K562 (cell line): ENCODE data around the gene SESN2. TPM values are rescaled to one million over a fixed set of nuclear protein-coding genes. Genes with fewer than 3 reads are reported as not detected.

ENCODE experiments used
- ARID1B ChIP-seq: fragments of 450-650 bp; IDR thresholded peaks from 2 replicates; pipeline ENCODE4 v1.6.1; 2016; ENCODE audit warnings: antibody characterized with exemption, mild to moderate bottlenecking, inconsistent platforms
- CBX8 ChIP-seq: fragments of 200-600 bp; sonication (generic); IDR thresholded peaks from 2 replicates; pipeline ENCODE4 v1.6.1; 2012; ENCODE audit warnings: borderline replicate concordance, mixed run types, low read depth, mild to moderate bottlenecking, moderate library complexity, mixed read lengths, low read length, control low read depth, inconsistent platforms; ENCODE audit not compliant: poor library complexity, severe bottlenecking; ENCODE audit errors: extremely low read depth
- E2F5 ChIP-seq: sonication (generic); formaldehyde crosslinking; IDR thresholded peaks from 2 replicates; pipeline ENCODE4 v1.8.0; 2022; ENCODE audit warnings: mild to moderate bottlenecking, missing genetic modification reagents
- EGR1 ChIP-seq: fragments of 450-650 bp; conservative IDR thresholded peaks from 2 replicates; pipeline ENCODE4 v1.6.1; 2017; ENCODE audit warnings: mild to moderate bottlenecking
- ELF2 ChIP-seq: fragments of 250-450 bp; sonication (Bioruptor Pico); IDR thresholded peaks from 2 replicates; pipeline ENCODE4 v1.5.0; 2021; ENCODE audit warnings: mild to moderate bottlenecking
- HMG20B ChIP-seq: fragments of 250-450 bp; sonication (Bioruptor Pico); IDR thresholded peaks from 2 replicates; pipeline ENCODE4 v1.5.0; 2021; ENCODE audit warnings: mild to moderate bottlenecking
- HNRNPLL ChIP-seq: fragments of 200-400 bp; formaldehyde crosslinking; IDR thresholded peaks from 2 replicates; pipeline ENCODE4 v1.6.1; 2017; ENCODE audit warnings: low read length, low read depth, mild to moderate bottlenecking; ENCODE audit not compliant: poor library complexity, severe bottlenecking
- MEIS2 ChIP-seq: fragments of 450-650 bp; IDR thresholded peaks from 2 replicates; pipeline ENCODE4 v1.6.1; 2014; ENCODE audit warnings: mild to moderate bottlenecking; ENCODE audit not compliant: partially characterized antibody
- NCOR1 ChIP-seq: fragments of 450-650 bp; IDR thresholded peaks from 2 replicates; pipeline ENCODE4 v1.6.1; 2016; ENCODE audit warnings: mild to moderate bottlenecking, moderate library complexity
- NKRF ChIP-seq: fragments of 450-650 bp; IDR thresholded peaks from 2 replicates; pipeline ENCODE4 v1.6.1; 2016; ENCODE audit warnings: borderline replicate concordance
- PHF20 ChIP-seq: fragments of 450-650 bp; IDR thresholded peaks from 2 replicates; pipeline ENCODE4 v1.6.1; 2018; ENCODE audit not compliant: partially characterized antibody
- PYGO2 ChIP-seq: fragments of 450-650 bp; IDR thresholded peaks from 2 replicates; pipeline ENCODE4 v1.6.1; 2016; ENCODE audit warnings: mild to moderate bottlenecking, missing genetic modification characterization, moderate library complexity, missing compliant biosample characterization
- WHSC1 ChIP-seq: IDR thresholded peaks from one replicate; pipeline ENCODE4 v1.6.1; 2012; ENCODE audit warnings: low read length, control low read depth, inconsistent platforms
- ZFP91 ChIP-seq: sonication (generic); formaldehyde crosslinking; IDR thresholded peaks from 2 replicates; pipeline ENCODE4 v1.8.0; 2022; ENCODE audit warnings: mild to moderate bottlenecking, missing genetic modification reagents
- ZNF444 ChIP-seq: fragments of 250-450 bp; sonication (Bioruptor Pico); IDR thresholded peaks from 2 replicates; pipeline ENCODE4 v1.4.0; 2020; ENCODE audit warnings: mild to moderate bottlenecking, moderate library complexity
- ZNF592 ChIP-seq: fragments of 450-650 bp; IDR thresholded peaks from 2 replicates; pipeline ENCODE4 v1.6.1; 2017; ENCODE audit warnings: antibody characterized with exemption, mild to moderate bottlenecking
- polyA plus RNA-seq, 8 experiments: library from polyadenylated mRNA; depleted of rRNA in 4 of 8; stranded (reverse) in 5 of 8; unstranded in 3 of 8; fragments of >200 nt; fragmentation: Nextera tagmentation in 2 of 8; fragmentation: Illumina TruSeq in 1 of 8; extraction: Ambion mirVana in 2 of 8; extraction: Trizol in 1 of 8; gene quantifications; 2 replicates each; pipeline versions ENCODE4 v1.2.1 to v1.2.3, GENCODE V29; 2011 to 2014; ENCODE audit warnings: inconsistent platforms in 1 of 8, missing spikeins in 1 of 8
- total RNA-seq, 7 experiments: library from RNA; depleted of rRNA in 6 of 7; stranded (reverse); fragments of >200 nt in 6 of 7; fragmentation: Illumina TruSeq in 2 of 7; extraction: Trizol in 2 of 7; gene quantifications; 2 replicates each; pipeline versions ENCODE4 v1.2.1 to v1.2.3, GENCODE V29; 2011 to 2021; ENCODE audit warnings: low replicate concordance in 1 of 7

Gene SESN2
- total and polyA plus RNA-seq, 9 of the 15 experiments (the other 6 are each of a cell fraction or from before 2014, with no cell fraction given), result 3.7 to 71.3 (median 16.8) TPM

- TF ChIP-seq ZFP91 (no peak), NCOR1 (0 out of 2 replicates have a peak, but pooled peaks have one; percentile 6), WHSC1 (no peak), NKRF (peak; percentile 65; the same call in 1 of the 2 replicates), PYGO2 (tag) (no peak), ZNF592 (peak; percentile 82), HMG20B (CRISPR knock-in tag) (0 out of 2 replicates have a peak, but pooled peaks have one; percentile 22), HNRNPLL (peak; percentile 12), EGR1 (peak; percentile 60), E2F5 (0 out of 2 replicates have a peak, but pooled peaks have one; percentile 30), CBX8 (no peak), ELF2 (CRISPR knock-in tag) (0 out of 2 replicates have a peak, but pooled peaks have one; percentile 23), PHF20 (peak; percentile 12), ZNF444 (CRISPR knock-in tag) (no peak; the same call in 1 of the 2 replicates), ARID1B (peak; percentile 60; the same call in 1 of the 2 replicates), MEIS2 (no peak)
These were observed 578 bp upstream of the SESN2 start (continued) for GRCh38 chr1:28258628-28259251.
